D721Med (cell line): ENCODE measurements around the gene CGGBP1.
A peak's percentile ranks its signal among the peaks of the same experiment; 100 is the strongest.

Experiments
- DNase-seq: peaks from one replicate; pipeline ENCODE4 v3.0.0; 2011; ENCODE audit warnings: low spot score; ENCODE audit not compliant: insufficient read length
- FAIRE-seq: peaks from 2 replicates; lab custom pipeline; 2011; peaks lifted over from hg19 to GRCh38; lab: Jason Lieb, UNC
- CTCF ChIP-seq: IDR thresholded peaks from 2 replicates; pipeline ENCODE4 v1.5.1; 2012; ENCODE audit warnings: mild to moderate bottlenecking, control low read depth; ENCODE audit not compliant: insufficient read depth; ENCODE audit errors: missing control alignments

CGGBP1 gene

GRCh38 chr3:88058581-88059379 lies at the start of gene CGGBP1, which contains the start of gene ZNF654:
CGGBP1 (minus strand) TSS chr3:88059005; CDS start chr3:88055976, 3,029 bp downstream.
ZNF654 (plus strand) TSS chr3:88059255; CDS start chr3:88059320, 65 bp downstream.
- FAIRE-seq (no peak), DNase-seq (peak; percentile 55)
- no peak for TF ChIP-seq CTCF

GRCh38 chr3:88105325-88105724 lies 46.5 kb upstream of the CGGBP1 start:
- FAIRE-seq, result no peak

GRCh38 chr3:88101142-88101541 lies 42.3 kb upstream of the CGGBP1 start:
- DNase-seq (no peak), FAIRE-seq (no peak)
- no peak for TF ChIP-seq CTCF

More at GRCh38 chr3:88105325-88105724, 46.5 kb upstream of the CGGBP1 start:
- no peak for TF ChIP-seq CTCF
- no peak for DNase-seq

- DNase-seq, result no peak
- no peak for FAIRE-seq
- no peak for TF ChIP-seq CTCF
Observed at GRCh38 chr3:88093266-88093665, 34.5 kb upstream of the CGGBP1 start.

- FAIRE-seq (no peak), DNase-seq (no peak)
- TF ChIP-seq CTCF, result no peak
Observed at GRCh38 chr3:88092270-88092669, 33.5 kb upstream of the CGGBP1 start.

- no peak for TF ChIP-seq CTCF
- FAIRE-seq, result no peak
- no peak for DNase-seq
Observed at GRCh38 chr3:88090681-88091080, 31.9 kb upstream of the CGGBP1 start.

GRCh38 chr3:88084097-88084501 lies 25.3 kb upstream of the CGGBP1 start:
- DNase-seq (no peak), FAIRE-seq (no peak)
- TF ChIP-seq CTCF, result no peak
